ENCODE results near the gene VCP.

The VCP gene

GRCh38 chr9:35072461-35073278 is at the start of gene VCP:
Gene VCP (minus strand): TSS chr9:35072625. CDS start chr9:35072353, 272 bp downstream.
- no peak for TF ChIP-seq Cebpa-rat (IDR thresholded peaks at IDR 0.05)
- peaks cover 29% of the 10 kb centered on the region for H3K4me1 ChIP-seq
- peak within 1 kb of the TSS; percentile 86 for H3K4me2 ChIP-seq
- peak within 1 kb of the TSS; percentile 99 for H3K9ac ChIP-seq
- H3K4me3 ChIP-seq, result peak within 1 kb of the TSS; percentile 96
- H3K9me3 ChIP-seq, result no peaks in the 10 kb centered on the region
- H3K36me3 ChIP-seq, result peaks cover 71% of the 10 kb centered on the region
- no peaks in the 10 kb centered on the region for H3K27me3 ChIP-seq
- H3K27ac ChIP-seq, result peak within 1 kb of the TSS; percentile 99
- H4K20me1 ChIP-seq, result peaks cover 48% of the 10 kb centered on the region

GRCh38 chr9:35116898-35117551 is 44.6 kb upstream of the VCP start:
- Histone ChIP-seq H4K20me1 (peaks cover 13% of the 10 kb centered on the region; the same call in 1 of the 2 replicates), H3K36me3 (no peaks in the 10 kb centered on the region), H3K4me3 (peak overlapping the region; percentile 79), H3K9me3 (no peaks in the 10 kb centered on the region), H3K9ac (peak overlapping the region; percentile 63; the same call in 1 of the 2 replicates), H3K27me3 (no peaks in the 10 kb centered on the region), H3K4me1 (peaks cover 29% of the 10 kb centered on the region), H3K27ac (no peak overlapping the region), H3K4me2 (peak overlapping the region; percentile 98)
- TF ChIP-seq Cebpa-rat (IDR thresholded peaks at IDR 0.05), result no peak

GRCh38 chr9:35116539-35116897 is 44.1 kb upstream of the VCP start:
- H3K4me1 ChIP-seq, result peaks cover 33% of the 10 kb centered on the region
- H3K9me3 ChIP-seq, result no peaks in the 10 kb centered on the region
- H3K4me3 ChIP-seq, result peak overlapping the region; percentile 79
- H3K27me3 ChIP-seq, result no peaks in the 10 kb centered on the region
- peak overlapping the region; percentile 63; the same call in 1 of the 2 replicates for H3K9ac ChIP-seq
- H3K36me3 ChIP-seq, result no peaks in the 10 kb centered on the region
- TF ChIP-seq Cebpa-rat (IDR thresholded peaks at IDR 0.05), result no peak
- H4K20me1 ChIP-seq, result peaks cover 16% of the 10 kb centered on the region; the same call in 1 of the 2 replicates
- peak overlapping the region; percentile 98 for H3K4me2 ChIP-seq
- H3K27ac ChIP-seq, result peak overlapping the region; percentile 46; the same call in 1 of the 2 replicates

GRCh38 chr9:35115680-35116538 is 43.5 kb upstream of the VCP start, which contains the start of gene ATOSB:
Gene ATOSB (minus strand): TSS chr9:35115862. CDS start chr9:35108274, 7,588 bp downstream.
- Histone ChIP-seq H3K27ac (peak within 1 kb of the TSS; percentile 95), H3K27me3 (no peaks in the 10 kb centered on the region), H3K9me3 (no peaks in the 10 kb centered on the region), H4K20me1 (peaks cover 21% of the 10 kb centered on the region), H3K4me2 (peak within 1 kb of the TSS; percentile 98), H3K4me3 (peak within 1 kb of the TSS; percentile 79), H3K4me1 (peaks cover 36% of the 10 kb centered on the region), H3K9ac (peak within 1 kb of the TSS; percentile 80), H3K36me3 (no peaks in the 10 kb centered on the region)
- TF ChIP-seq Cebpa-rat (IDR thresholded peaks at IDR 0.05), result no peak

GRCh38 chr9:35114840-35115628 is 42.6 kb upstream of the VCP start:
- H3K27ac ChIP-seq, result peak overlapping the region; percentile 95
- H3K4me2 ChIP-seq, result peak overlapping the region; percentile 98
- no peaks in the 10 kb centered on the region for H3K36me3 ChIP-seq
- H3K4me3 ChIP-seq, result peak overlapping the region; percentile 79
- peak overlapping the region; percentile 80 for H3K9ac ChIP-seq
- H4K20me1 ChIP-seq, result peaks cover 29% of the 10 kb centered on the region
- TF ChIP-seq Cebpa-rat (IDR thresholded peaks at IDR 0.05), result no peak
- H3K9me3 ChIP-seq, result no peaks in the 10 kb centered on the region
- no peaks in the 10 kb centered on the region for H3K27me3 ChIP-seq
- H3K4me1 ChIP-seq, result peaks cover 45% of the 10 kb centered on the region

- Histone ChIP-seq H3K4me1 (peaks cover 53% of the 10 kb centered on the region), H3K4me2 (peak overlapping the region; percentile 98), H3K27ac (peak overlapping the region; percentile 95), H3K9me3 (no peaks in the 10 kb centered on the region), H4K20me1 (peaks cover 37% of the 10 kb centered on the region), H3K27me3 (no peaks in the 10 kb centered on the region), H3K9ac (peak overlapping the region; percentile 80), H3K36me3 (no peaks in the 10 kb centered on the region), H3K4me3 (peak overlapping the region; percentile 79)
- no peak for TF ChIP-seq Cebpa-rat (IDR thresholded peaks at IDR 0.05)
Observed at GRCh38 chr9:35114113-35114839, 41.9 kb upstream of the VCP start.

- Histone ChIP-seq H3K4me3 (peak overlapping the region; percentile 74; the same call in 1 of the 2 replicates), H3K9ac (peak overlapping the region; percentile 69), H3K27me3 (no peaks in the 10 kb centered on the region), H3K36me3 (peaks cover 13% of the 10 kb centered on the region), H3K9me3 (no peaks in the 10 kb centered on the region), H3K27ac (peak overlapping the region; percentile 70), H4K20me1 (peaks cover 49% of the 10 kb centered on the region), H3K4me2 (peak overlapping the region; percentile 98), H3K4me1 (peaks cover 56% of the 10 kb centered on the region)
- no peak for TF ChIP-seq Cebpa-rat (IDR thresholded peaks at IDR 0.05)
Observed at GRCh38 chr9:35112257-35113020, 40.0 kb upstream of the VCP start.

All from BLaER1 (cell line).